ENCODE results near the gene STXBP6. TPM values are rescaled to one million over a fixed set of nuclear protein-coding genes. Genes with fewer than 3 reads are reported as not detected.

The STXBP6 gene
- total and polyA plus RNA-seq, 2 donors (not counting 3 experiments of a cell fraction or from before 2014, with no cell fraction given), result 0.06 TPM; not detected in 1

GRCh38 chr14:24909523-24910302 is 140.2 kb downstream of the STXBP6 start:
- FAIRE-seq, result no peak
- H3K27ac ChIP-seq (ENCODE audit: insufficient read depth, low read depth, low read length), result no peak overlapping the region
- H3K36me3 ChIP-seq (ENCODE audit: control insufficient read depth in 2 of 2, extremely low read depth in 1 of 2, insufficient read depth in 2 of 2, low read length in 2 of 2), result no peaks in the 10 kb centered on the region
- no peak for DNase-seq (ENCODE audit: low read depth, low spot score)
- no peaks in the 10 kb centered on the region for H3K9me3 ChIP-seq (replicated peaks; ENCODE audit: control insufficient read depth, insufficient read depth, low read length)
- no peaks in the 10 kb centered on the region for H3K79me2 ChIP-seq (ENCODE audit: control insufficient read depth, insufficient read depth, low read length)
- TF ChIP-seq GATA2 (IDR thresholded peaks at IDR 0.05; ENCODE audit: insufficient read depth, insufficient read length, low read depth, low read length) (no peak), MYC (IDR thresholded peaks at IDR 0.05; ENCODE audit: low read depth, low read length) (no peak), POLR2A (IDR thresholded peaks at IDR 0.05; ENCODE audit: low read depth, low read length) (no peak), JUN (IDR thresholded peaks at IDR 0.05; ENCODE audit: borderline replicate concordance, insufficient read depth, insufficient read length, low read depth) (no peak), CTCF (IDR thresholded peaks at IDR 0.05; ENCODE audit: extremely low read depth in 1 of 2, insufficient read depth in 1 of 2, low read depth in 1 of 2, low read length in 2 of 2) (no peak), EZH2 (IDR thresholded peaks at IDR 0.05; ENCODE audit: borderline replicate concordance, low read depth, low read length, severe bottlenecking) (no peak), POLR2AphosphoS5 (IDR thresholded peaks at IDR 0.05; ENCODE audit: insufficient read depth, low read depth, low read length) (no peak)
- no peaks in the 10 kb centered on the region for H3K27me3 ChIP-seq (ENCODE audit: control insufficient read depth in 2 of 2, insufficient read depth in 2 of 2, low read length in 2 of 2)
- dilution Hi-C loops (cut with MboI; ENCODE audit: extremely low pct_ligation_motif_present, low sequenced_read_pairs), result no loop called here
- no peak overlapping the region for H3K9ac ChIP-seq (replicated peaks; ENCODE audit: extremely low read depth, insufficient read depth, low read length)
- intact Hi-C loops (cut with micrococcal nuclease), result no loop called here
- CTCF ChIA-PET, result no interaction called here
- H2AFZ ChIP-seq (ENCODE audit: low read depth, low read length), result no peak overlapping the region
- POLR2A ChIA-PET, result no interaction called here
- no peaks in the 10 kb centered on the region for H3K4me1 ChIP-seq (ENCODE audit: control insufficient read depth, extremely low read depth, insufficient read depth, low read length)
- H3K9me1 ChIP-seq (replicated peaks; ENCODE audit: control insufficient read depth, extremely low read depth, insufficient read depth, low read length), result no peaks in the 10 kb centered on the region
- H3K4me3 ChIP-seq (replicated peaks in 1 of 3; ENCODE audit: insufficient read depth in 1 of 3, low read depth in 1 of 3, low read length in 3 of 3), result no peak overlapping the region
- no peaks in the 10 kb centered on the region for H4K20me1 ChIP-seq (replicated peaks; ENCODE audit: control insufficient read depth, extremely low read depth, insufficient read depth, low read length)
- no TSS peak for BruUV-seq (replicated peaks)
- no peak overlapping the region for H3K4me2 ChIP-seq (ENCODE audit: insufficient read depth, low read length)

All from endothelial cell of umbilical vein (primary cell).